H1 (cell line): ENCODE results near the gene SLC25A17. TPM values are rescaled to one million over a fixed set of nuclear protein-coding genes. Genes with fewer than 3 reads are reported as not detected.

Experiments used
- CTCF ChIA-PET: fragments of 300-600 bp; sonication (Branson Sonifier 250); formaldehyde crosslinking; loops from one replicate; lab custom pipeline; 2021; ENCODE audit not compliant: partially characterized antibody; lab: Charles Lee
- POLR2A ChIA-PET: fragments of 300-600 bp; sonication (Branson Sonifier 250); formaldehyde crosslinking; loops from one replicate; lab custom pipeline; 2021; ENCODE audit warnings: inconsistent platforms; ENCODE audit not compliant: partially characterized antibody; lab: Charles Lee
- DNase-seq, 2 experiments: peaks; one replicate each; pipeline versions ENCODE4 v3.0.0 to v3.0.0-alpha.2; 2010 to 2022; ENCODE audit warnings: low spot score in 2 of 2, low read depth in 1 of 2, mixed read lengths in 1 of 2
- FAIRE-seq: peaks from 2 replicates; lab custom pipeline; 2011; peaks lifted over from hg19 to GRCh38; lab: Jason Lieb, UNC
- H2AFZ ChIP-seq: 2 replicates; pipeline ENCODE4 v1.8.1; 2012; ENCODE audit warnings: low read length, inconsistent platforms
- H2AK5ac ChIP-seq: 2 replicates; pipeline ENCODE4 v1.6.1; 2013; ENCODE audit warnings: low read depth, low read length
- H2BK120ac ChIP-seq: replicated peaks from 2 replicates; pipeline ENCODE3; 2013; ENCODE audit warnings: low read depth, low read length, inconsistent platforms
- H2BK12ac ChIP-seq: 2 replicates; pipeline ENCODE4 v1.6.1; 2013; ENCODE audit warnings: low read depth, low read length
- H2BK15ac ChIP-seq: 2 replicates; pipeline ENCODE4 v1.6.1; 2013; ENCODE audit warnings: low read length
- H2BK20ac ChIP-seq: 2 replicates; pipeline ENCODE4 v1.6.1; 2013; ENCODE audit warnings: low read length
- H2BK5ac ChIP-seq: 2 replicates; pipeline ENCODE4 v1.6.1; 2013; ENCODE audit warnings: low read depth, low read length
- H3K14ac ChIP-seq: 2 replicates; pipeline ENCODE4 v1.6.1; 2013; ENCODE audit warnings: inconsistent platforms; ENCODE audit not compliant: insufficient read length
- H3K18ac ChIP-seq: 2 replicates; pipeline ENCODE4 v1.6.1; 2013; ENCODE audit warnings: low read length; ENCODE audit errors: extremely low read depth
- H3K23ac ChIP-seq: 2 replicates; pipeline ENCODE4 v1.6.1; 2013; ENCODE audit warnings: inconsistent platforms; ENCODE audit not compliant: insufficient read length
- H3K23me2 ChIP-seq: 2 replicates; pipeline ENCODE4 v1.6.1; 2013; ENCODE audit warnings: low read depth, low read length
- H3K27ac ChIP-seq: 2 replicates; pipeline ENCODE4 v1.6.1; 2011; ENCODE audit warnings: low read depth, low read length, inconsistent platforms
- H3K27me3 ChIP-seq, 4 experiments: replicated peaks in 1 of 4; 1 replicate in 1 of 4; 2 replicates in 3 of 4; pipeline versions ENCODE4 v1.6.1 to v1.8.1; 2011 to 2013; ENCODE audit warnings: low read length in 3 of 4, mild to moderate bottlenecking in 3 of 4, inconsistent platforms in 2 of 4, mixed read lengths in 2 of 4, moderate library complexity in 1 of 4; ENCODE audit not compliant: control insufficient read depth in 3 of 4, insufficient read depth in 3 of 4; ENCODE audit errors: extremely low read depth in 1 of 4
- H3K36me3 ChIP-seq, 4 experiments: 2 replicates each; pipeline versions ENCODE4 v1.6.1 to v1.8.1; 2011 to 2013; ENCODE audit warnings: mild to moderate bottlenecking in 4 of 4, low read length in 3 of 4, moderate library complexity in 2 of 4, control low read depth in 1 of 4, inconsistent platforms in 1 of 4; ENCODE audit not compliant: insufficient read depth in 4 of 4, control insufficient read depth in 2 of 4
- H3K4ac ChIP-seq: replicated peaks from 2 replicates; pipeline ENCODE3; 2013; ENCODE audit warnings: low read length, low read depth, mixed read lengths, inconsistent platforms; ENCODE audit not compliant: insufficient read length
- H3K4me1 ChIP-seq, 4 experiments: replicated peaks in 1 of 4; 1 replicate in 1 of 4; 2 replicates in 3 of 4; pipeline versions ENCODE4 v1.6.1 to v1.8.1; 2011 to 2013; ENCODE audit warnings: low read length in 3 of 4, inconsistent platforms in 2 of 4, mixed read lengths in 1 of 4; ENCODE audit not compliant: insufficient read depth in 4 of 4, control insufficient read depth in 3 of 4
- H3K4me2 ChIP-seq, 2 experiments: 2 replicates each; pipeline versions ENCODE4 v1.6.1 to v1.8.1; 2011 to 2013; ENCODE audit warnings: low read depth in 2 of 2, low read length in 2 of 2, control low read depth in 1 of 2, inconsistent platforms in 1 of 2, mild to moderate bottlenecking in 1 of 2; ENCODE audit not compliant: insufficient read depth in 1 of 2
- H3K4me3 ChIP-seq, 4 experiments: fragments of 200-600, 300-600 bp in 1 of 4; sonication (generic), shearing (Covaris generic), sonication (Bioruptor Twin) in 1 of 4; 2 replicates each; pipeline versions ENCODE4 v1.5.1 to v1.8.1; 2011 to 2016; ENCODE audit warnings: low read length in 4 of 4, low read depth in 3 of 4, control low read depth in 2 of 4, inconsistent platforms in 2 of 4, mild to moderate bottlenecking in 2 of 4, mixed read lengths in 1 of 4, moderate library complexity in 1 of 4; ENCODE audit not compliant: insufficient read depth in 2 of 4; ENCODE audit errors: extremely low read depth in 1 of 4
- H3K56ac ChIP-seq: replicated peaks from 2 replicates; pipeline ENCODE3; 2013; ENCODE audit warnings: low read depth, mild to moderate bottlenecking, mixed read lengths, low read length, inconsistent platforms; ENCODE audit not compliant: insufficient read length
- H3K79me1 ChIP-seq: 2 replicates; pipeline ENCODE4 v1.6.1; 2013; ENCODE audit warnings: low read depth, low read length, control low read depth
- H3K79me2 ChIP-seq, 2 experiments: 2 replicates each; pipeline versions ENCODE4 v1.6.1 to v1.8.1; 2012 to 2013; ENCODE audit warnings: low read length in 2 of 2, mild to moderate bottlenecking in 2 of 2, inconsistent platforms in 1 of 2; ENCODE audit not compliant: insufficient read depth in 2 of 2, control insufficient read depth in 1 of 2
- H3K9ac ChIP-seq, 4 experiments: replicated peaks in 1 of 4; 1 replicate in 1 of 4; 2 replicates in 3 of 4; pipeline versions ENCODE4 v1.6.1 to v1.8.1; 2011 to 2013; ENCODE audit warnings: low read depth in 3 of 4, low read length in 3 of 4, control low read depth in 2 of 4, mild to moderate bottlenecking in 2 of 4, moderate library complexity in 2 of 4, inconsistent platforms in 1 of 4; ENCODE audit errors: extremely low read depth in 1 of 4
- H3K9me3 ChIP-seq, 2 experiments: 2 replicates each; pipeline versions ENCODE4 v1.6.1 to v1.8.1; 2012 to 2013; ENCODE audit warnings: mild to moderate bottlenecking in 2 of 2, moderate library complexity in 2 of 2, control low read depth in 1 of 2, inconsistent platforms in 1 of 2, low read depth in 1 of 2, low read length in 1 of 2, mixed read lengths in 1 of 2; ENCODE audit not compliant: insufficient read depth in 2 of 2
- H4K20me1 ChIP-seq, 2 experiments: replicated peaks in 1 of 2; 2 replicates each; pipeline versions ENCODE3 to v1.8.1; 2011 to 2013; ENCODE audit warnings: inconsistent platforms in 2 of 2, low read length in 2 of 2, mild to moderate bottlenecking in 1 of 2; ENCODE audit not compliant: insufficient read depth in 2 of 2, control insufficient read depth in 1 of 2
- H4K5ac ChIP-seq: 2 replicates; pipeline ENCODE4 v1.6.1; 2013; ENCODE audit warnings: low read length, low read depth, mixed read lengths, inconsistent platforms; ENCODE audit not compliant: insufficient read length
- H4K8ac ChIP-seq: 2 replicates; pipeline ENCODE4 v1.8.0; 2013; ENCODE audit warnings: mild to moderate bottlenecking, moderate library complexity, low read length, inconsistent platforms; ENCODE audit not compliant: insufficient read depth; ENCODE audit errors: extremely low read depth
- H4K91ac ChIP-seq: replicated peaks from 2 replicates; pipeline ENCODE3; 2013; ENCODE audit warnings: low read length, mixed read lengths, inconsistent platforms; ENCODE audit not compliant: insufficient read length
- CTBP2 ChIP-seq: IDR thresholded peaks from 2 replicates; pipeline ENCODE4 v1.7.0; 2011; ENCODE audit warnings: borderline replicate concordance, mild to moderate bottlenecking, moderate library complexity, mixed read lengths, low read length; ENCODE audit not compliant: insufficient read depth, insufficient read length
- RBBP5 ChIP-seq: IDR thresholded peaks from 2 replicates; pipeline ENCODE4 v1.7.1; 2012; ENCODE audit warnings: low read depth, mild to moderate bottlenecking, inconsistent platforms, low read length, moderate library complexity, borderline replicate concordance
- WGBS, 2 experiments: shearing (Covaris generic) in 1 of 2; methylation state at CpG; one replicate each; pipeline versions ENCODE4 v1.1.6 to v1.1.7; 2013 to 2015; ENCODE audit warnings: low lambda C conversion rate in 2 of 2, mixed read lengths in 2 of 2, inconsistent platforms in 1 of 2, low coverage in 1 of 2, missing lambda C conversion rate in 1 of 2; ENCODE audit not compliant: insufficient replicate concordance in 2 of 2, insufficient coverage in 1 of 2, insufficient read length in 1 of 2; ENCODE audit errors: extremely low coverage in 1 of 2, missing lambda C conversion rate in 1 of 2; 5-methylcytosine and 5-hydroxymethylcytosine counted together
- polyA plus RNA-seq, 7 experiments: library from polyadenylated mRNA; depleted of rRNA in 3 of 7; stranded (reverse) in 5 of 7; unstranded in 2 of 7; fragments of >200 nt in 5 of 7; fragments of 200-250 nt in 2 of 7; gene quantifications; 1 replicate in 5 of 7; 2 replicates in 1 of 7; 4 replicates in 1 of 7; pipeline versions ENCODE4 v1.2.1 to v1.2.3, GENCODE V29; 2011 to 2013; ENCODE audit warnings: missing spikeins in 2 of 7, mixed read lengths in 2 of 7
- total RNA-seq: library from RNA; stranded (reverse); fragmentation: NEBNext Ultra II Directional; extraction: Animal tissue kit (Norgen Biotek cat#: 25700); gene quantifications from 2 replicates; pipeline ENCODE4 v1.2.1, GENCODE V29; 2021

SLC25A17 gene
- total and polyA plus RNA-seq, 2 of the 8 experiments (the other 6 are each of a cell fraction or from before 2014, with no cell fraction given) = 17.9 to 40.4 TPM

DNA sequence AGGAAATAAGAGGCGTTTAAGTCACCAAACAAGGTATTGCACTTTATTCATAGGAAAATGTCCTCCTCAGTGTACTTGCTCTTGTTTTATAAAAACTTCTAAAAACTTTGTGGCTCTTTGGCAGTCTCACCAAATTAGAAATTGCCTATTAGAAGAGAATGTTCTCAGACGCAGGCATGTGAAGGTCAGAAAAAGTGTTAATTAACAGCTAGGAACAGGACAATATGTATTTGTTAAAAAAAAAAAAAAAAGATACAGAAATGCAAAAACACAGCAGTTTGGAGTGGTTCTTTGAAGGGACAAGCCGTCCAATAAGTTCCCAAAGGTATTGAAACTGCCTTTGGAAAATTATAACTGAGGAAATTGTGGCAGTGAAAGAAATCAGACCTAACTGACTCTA lies 67.9 kb downstream of the SLC25A17 start:
- FAIRE-seq = no peak
- CTCF ChIA-PET = interaction anchor here (1.2 to 1.9 kb wide), 4 partner anchors 9 to 68 kb away, joined by 3 to 13 read pairs (median 6); no protein-coding TSS in a partner anchor

More for the DNA sequence above, 67.9 kb downstream of the SLC25A17 start:
- Histone ChIP-seq H3K27me3 (no peaks in the 10 kb centered on the region), H4K5ac (no peak overlapping the region), H3K4ac (no peak overlapping the region), H3K79me2 (no peaks in the 10 kb centered on the region), H2BK20ac (no peak overlapping the region), H2AK5ac (no peak overlapping the region), H3K18ac (no peak overlapping the region), H2BK120ac (no peak overlapping the region), H3K36me3 (no peaks in the 10 kb centered on the region), H3K4me3 (no peak overlapping the region), H4K8ac (no peak overlapping the region), H3K14ac (no peak overlapping the region), H3K9ac (no peak overlapping the region), H4K91ac (no peak overlapping the region), H3K79me1 (no peaks in the 10 kb centered on the region), H2BK12ac (no peak overlapping the region), H3K4me1 (peaks cover 6 to 19% (median 8%) of the 10 kb centered on the region in 4 experiments), H2BK5ac (no peak overlapping the region), H3K56ac (no peak overlapping the region), H3K27ac (no peak overlapping the region), H3K23ac (no peak overlapping the region), H3K23me2 (no peaks in the 10 kb centered on the region), H4K20me1 (no peaks in the 10 kb centered on the region), H3K9me3 (no peaks in the 10 kb centered on the region), H2AFZ (no peak overlapping the region), H3K4me2 (no peak overlapping the region), H2BK15ac (no peak overlapping the region)
- no peak for DNase-seq
- no peak for TF ChIP-seq RBBP5
- no peak for TF ChIP-seq CTBP2
- 67% methylated on average over 3 of the region's 3 CpGs; no CpG with 5 or more reads in 1 of the 2 experiments for WGBS, 2 experiments
- POLR2A ChIA-PET = interaction anchor here (1.3 to 1.5 kb wide), 2 partner anchors 16 to 67 kb away, joined by 4 to 5 read pairs; no protein-coding TSS in a partner anchor
